Middle frontal gyrus (tissue), 1 donor: ENCODE data around the gene HEATR3.

Experiments used
- DNase-seq: peaks from one replicate; pipeline ENCODE4 v3.0.0-alpha.2; 2015; ENCODE audit warnings: low spot score; ENCODE audit errors: extremely low spot score

HEATR3 gene, protein sequence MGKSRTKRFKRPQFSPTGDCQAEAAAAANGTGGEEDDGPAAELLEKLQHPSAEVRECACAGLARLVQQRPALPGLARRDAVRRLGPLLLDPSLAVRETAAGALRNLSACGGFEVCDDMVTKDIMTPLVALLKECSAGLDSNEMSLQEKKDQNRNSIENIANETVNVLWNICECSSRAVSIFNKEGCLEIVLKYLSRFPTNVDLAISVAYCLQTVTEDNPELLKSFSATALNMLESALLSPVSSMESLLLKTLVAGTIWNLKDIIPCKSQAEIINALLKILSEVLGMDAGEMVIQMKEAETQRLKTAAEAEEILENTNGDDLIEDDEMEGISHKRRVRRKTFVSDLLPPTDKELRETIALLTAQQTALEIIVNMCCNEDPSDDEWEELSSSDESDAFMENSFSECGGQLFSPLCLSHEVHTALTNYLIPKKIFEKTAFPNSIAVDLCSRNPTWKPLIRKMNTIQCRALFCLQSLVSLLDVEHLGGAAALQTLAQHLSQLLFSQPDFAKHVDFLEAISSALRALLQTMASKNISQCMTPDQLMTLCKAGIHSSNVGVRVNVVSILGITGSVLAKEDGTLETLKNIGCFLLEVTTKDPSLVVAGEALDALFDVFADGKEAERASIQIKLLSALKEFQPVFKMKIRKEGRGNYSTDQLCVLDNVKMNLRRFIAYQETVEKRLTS

GRCh38 chr16:50065624-50066481, at the start of gene HEATR3:
TSS of gene HEATR3 (plus strand) at chr16:50065970. CDS start at chr16:50066132, 162 bp downstream.
- peak; percentile 82 for DNase-seq

- DNase-seq, result no peak
These were observed 48.2 kb upstream of the HEATR3 start for GRCh38 chr16:50017553-50017952.

DNA sequence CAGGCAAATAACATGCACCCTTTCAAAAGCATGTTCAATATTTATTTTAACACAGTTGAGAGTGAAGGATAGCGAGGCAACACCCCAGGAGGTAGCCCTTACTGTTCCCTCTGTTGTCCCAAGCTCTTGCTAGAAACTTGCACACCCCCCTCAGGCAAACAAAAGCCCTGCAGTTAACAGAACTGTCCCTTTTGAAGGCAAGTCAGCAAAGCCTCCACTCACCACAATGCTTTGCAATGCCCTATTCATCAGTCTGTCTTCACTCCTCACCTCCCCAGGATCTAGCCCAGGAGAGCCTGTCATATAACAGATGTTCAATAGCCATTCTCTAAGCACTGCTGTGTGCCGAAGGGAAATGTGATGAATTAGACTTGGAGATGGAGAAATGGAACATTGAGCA, 44.2 kb upstream of the HEATR3 start:
- DNase-seq, result no peak

DNA sequence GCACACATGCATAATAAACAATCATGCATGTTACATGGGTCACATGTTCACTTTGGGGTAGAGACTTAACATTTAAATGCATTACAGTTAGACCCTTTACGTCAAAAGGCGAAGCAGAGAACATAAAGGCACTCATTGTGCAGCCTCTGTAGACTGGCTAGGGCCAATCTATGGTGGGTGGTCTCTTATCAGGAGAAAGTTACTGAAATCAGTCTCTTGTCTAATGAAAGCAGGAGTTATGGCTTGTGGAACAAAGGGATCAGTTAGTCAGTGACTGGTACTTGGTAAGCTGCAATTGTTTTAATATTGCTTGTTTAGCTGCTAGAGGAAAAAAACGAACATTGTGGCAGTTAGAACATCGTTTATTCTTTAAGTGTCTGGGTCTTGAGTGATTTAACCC, 42.1 kb upstream of the HEATR3 start:
- DNase-seq, result no peak

- DNase-seq, result no peak
These were observed 41.6 kb upstream of the HEATR3 start for GRCh38 chr16:50024207-50024606.

- peak; percentile 98 for DNase-seq
These were observed 40.9 kb upstream of the HEATR3 start, which contains the start of gene CNEP1R1 for GRCh38 chr16:50024684-50025536. TSS of gene CNEP1R1 (plus strand) at chr16:50025225. CDS start at chr16:50025316, 91 bp downstream.

DNA sequence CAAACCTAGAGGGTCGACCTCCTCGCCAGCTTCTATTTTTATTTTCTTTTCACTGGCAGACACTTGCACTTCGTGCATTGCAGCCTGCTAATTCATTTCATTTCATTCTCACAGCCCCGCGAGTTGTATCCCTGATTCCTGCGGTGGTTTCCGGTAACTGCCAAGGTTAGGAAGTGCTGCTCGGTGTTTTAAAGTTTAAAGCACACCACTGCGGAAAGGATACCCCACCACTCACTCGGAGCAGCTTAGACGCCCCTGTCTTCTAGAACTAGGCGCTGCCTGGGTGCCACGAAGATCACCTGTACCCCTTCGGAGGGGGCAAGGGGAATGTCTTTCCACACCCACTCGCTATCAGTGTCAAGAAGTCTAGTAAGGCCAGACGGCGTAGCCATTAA, 40.2 kb upstream of the HEATR3 start:
- DNase-seq, result no peak

DNA sequence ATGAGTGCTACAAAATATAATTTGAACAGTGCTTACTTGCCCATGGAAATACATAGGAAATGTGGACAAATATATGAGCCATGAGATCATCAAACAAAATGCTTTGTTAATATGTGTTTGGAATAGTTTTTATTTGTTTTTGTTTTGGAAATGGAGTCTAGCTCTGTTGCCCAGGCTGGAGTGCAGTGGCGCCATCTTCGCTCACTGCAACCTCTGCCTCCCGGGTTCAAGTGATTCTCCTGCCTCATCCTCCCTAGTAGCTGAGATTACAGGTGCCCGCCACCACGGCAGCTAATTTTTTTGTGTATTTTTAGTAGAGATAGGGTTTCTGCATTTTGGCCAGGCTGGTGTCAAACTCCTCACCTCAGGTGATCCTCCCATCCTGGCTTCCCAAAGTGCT, 37.9 kb upstream of the HEATR3 start:
- no peak for DNase-seq

- no peak for DNase-seq
These were observed 30.2 kb upstream of the HEATR3 start for GRCh38 chr16:50035468-50035992.

GRCh38 chr16:50036426-50036825, 29.3 kb upstream of the HEATR3 start:
- no peak for DNase-seq

DNA sequence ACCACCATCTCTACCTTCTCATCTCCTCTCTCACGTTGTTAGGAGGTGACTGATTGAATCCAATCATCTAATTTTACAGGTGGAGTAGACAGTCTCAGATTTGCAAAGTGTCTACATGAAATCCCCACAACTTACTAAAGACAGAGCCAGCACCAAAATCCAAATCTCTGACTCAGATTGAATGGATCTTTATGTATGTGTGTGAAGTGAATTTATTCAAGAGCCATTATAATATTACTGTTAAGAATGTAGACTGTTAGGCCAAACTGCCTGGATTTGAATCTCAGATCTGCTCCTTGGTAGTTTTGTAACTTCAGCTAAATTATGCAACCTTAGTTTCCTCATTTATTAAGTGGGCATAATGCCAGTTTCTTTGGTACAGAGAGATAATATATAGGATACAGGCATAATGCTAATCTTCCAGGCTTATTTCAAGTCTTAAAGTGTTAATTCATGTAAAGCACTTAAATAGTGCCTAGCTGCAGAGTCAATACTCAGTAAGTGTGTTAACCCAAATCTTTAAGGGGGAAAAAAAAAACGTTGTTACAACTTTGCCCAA, 28.0 kb upstream of the HEATR3 start:
- DNase-seq, result no peak

DNA sequence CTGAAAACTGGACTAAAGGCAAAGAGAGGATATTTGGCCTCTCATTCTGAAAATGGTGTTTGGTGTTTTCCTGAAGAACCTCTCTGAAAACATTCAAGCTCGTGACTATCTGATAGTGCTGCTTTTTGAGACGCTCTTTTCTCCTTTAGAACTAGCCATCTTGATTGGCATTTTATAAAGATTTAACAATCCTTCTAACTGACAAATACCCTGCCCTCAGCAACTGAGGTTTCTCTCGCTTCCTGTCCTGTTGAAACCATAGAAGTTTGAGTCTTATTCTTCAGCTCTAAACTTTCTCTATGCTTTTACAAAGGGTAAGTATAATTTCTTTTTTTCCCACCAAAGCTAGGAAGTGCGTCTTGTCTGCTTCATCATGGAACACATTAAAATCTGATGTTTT, 27.5 kb upstream of the HEATR3 start:
- DNase-seq, result no peak

DNA sequence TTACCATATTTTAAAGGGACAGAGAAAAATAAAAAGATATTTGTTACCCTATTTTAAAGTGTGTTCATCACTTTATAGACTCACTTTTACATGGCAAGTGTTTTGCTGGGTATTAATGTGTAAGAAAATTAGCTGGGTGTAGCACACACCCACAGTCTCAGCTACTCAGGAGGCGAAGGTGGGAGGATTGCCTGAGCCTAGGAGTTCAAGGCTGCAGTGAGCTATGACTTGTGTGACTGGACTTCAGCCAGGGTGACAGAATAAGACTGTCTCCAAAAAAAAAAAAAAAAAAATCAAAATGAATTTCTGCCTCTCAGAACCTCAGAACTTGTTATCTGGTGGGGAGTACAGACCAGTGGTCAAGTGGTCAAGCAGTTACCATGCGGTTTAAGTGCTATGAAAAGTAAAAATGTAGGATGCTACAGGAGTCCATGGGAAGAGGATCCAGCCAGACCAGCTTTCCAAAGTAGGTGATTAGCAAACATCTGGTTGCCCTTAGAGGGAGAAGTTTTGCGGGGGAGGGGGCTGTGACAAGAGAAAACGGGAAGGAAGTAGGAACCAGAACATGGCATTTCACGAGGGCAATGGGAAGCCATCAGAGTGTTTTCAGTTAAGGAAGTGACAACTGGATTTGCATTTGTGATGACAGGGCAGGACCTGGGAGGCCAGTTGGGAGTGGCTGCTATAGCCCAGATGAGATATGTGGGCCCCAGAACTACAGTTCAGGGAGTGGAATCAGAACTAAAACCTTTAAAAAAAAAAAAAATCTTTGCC, 26.8 kb upstream of the HEATR3 start:
- no peak for DNase-seq

DNA sequence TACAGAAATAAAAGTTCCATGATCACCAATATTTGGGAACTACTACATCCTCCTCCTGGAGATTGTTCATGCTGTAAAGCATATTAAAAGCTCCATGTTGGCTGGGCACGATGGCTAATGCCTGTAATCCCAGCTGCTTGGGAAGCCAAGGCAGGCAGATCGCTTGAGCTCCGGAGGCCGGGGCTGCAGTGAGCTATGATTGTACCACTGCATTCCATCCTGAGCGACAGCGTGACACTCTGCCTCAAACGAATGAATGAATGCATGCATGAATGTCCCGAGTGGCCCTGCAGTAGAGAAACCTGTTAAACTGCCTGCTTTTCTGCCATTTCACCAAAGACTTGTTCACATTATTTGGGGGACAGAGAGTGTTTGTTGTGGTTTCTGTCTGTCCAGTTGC, 25.8 kb upstream of the HEATR3 start:
- DNase-seq, result no peak

- DNase-seq, result no peak
These were observed 25.1 kb upstream of the HEATR3 start for GRCh38 chr16:50040710-50041109.

- no peak for DNase-seq
These were observed 22.4 kb upstream of the HEATR3 start for GRCh38 chr16:50043358-50043757.

GRCh38 chr16:50045412-50045811, 20.4 kb upstream of the HEATR3 start:
- no peak for DNase-seq

- DNase-seq, result no peak
These were observed 18.9 kb upstream of the HEATR3 start for GRCh38 chr16:50046853-50047252.

DNA sequence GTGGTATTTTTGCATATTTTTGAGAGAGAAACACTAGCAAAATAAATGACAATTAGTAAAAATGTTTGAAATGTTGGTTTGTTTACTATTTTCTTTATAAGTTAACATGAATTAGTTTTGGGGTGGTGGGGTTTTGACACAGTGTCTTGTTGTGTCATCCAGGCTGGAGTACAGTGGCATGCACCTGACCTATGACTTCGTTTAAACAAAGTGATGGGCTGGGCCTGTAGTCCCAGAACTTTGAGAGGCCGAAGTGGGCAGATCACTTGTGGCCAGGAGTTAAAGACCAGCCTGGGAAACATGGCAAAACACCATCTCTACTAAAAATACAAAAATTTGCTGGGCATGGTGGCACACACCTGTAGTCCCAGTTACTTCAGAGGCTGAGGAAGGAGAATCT, 17.9 kb upstream of the HEATR3 start:
- DNase-seq, result no peak

- no peak for DNase-seq
These were observed 15.0 kb upstream of the HEATR3 start for GRCh38 chr16:50050802-50051201.
